GM21390 (cell line): ENCODE measurements around the gene CSF3.

Experiments used
- ATAC-seq: cut with Tn5 transposase; IDR thresholded peaks from one replicate; pipeline ENCODE4 v1.9.1; 2021; ENCODE audit not compliant: unreplicated experiment

The CSF3 gene

DNA sequence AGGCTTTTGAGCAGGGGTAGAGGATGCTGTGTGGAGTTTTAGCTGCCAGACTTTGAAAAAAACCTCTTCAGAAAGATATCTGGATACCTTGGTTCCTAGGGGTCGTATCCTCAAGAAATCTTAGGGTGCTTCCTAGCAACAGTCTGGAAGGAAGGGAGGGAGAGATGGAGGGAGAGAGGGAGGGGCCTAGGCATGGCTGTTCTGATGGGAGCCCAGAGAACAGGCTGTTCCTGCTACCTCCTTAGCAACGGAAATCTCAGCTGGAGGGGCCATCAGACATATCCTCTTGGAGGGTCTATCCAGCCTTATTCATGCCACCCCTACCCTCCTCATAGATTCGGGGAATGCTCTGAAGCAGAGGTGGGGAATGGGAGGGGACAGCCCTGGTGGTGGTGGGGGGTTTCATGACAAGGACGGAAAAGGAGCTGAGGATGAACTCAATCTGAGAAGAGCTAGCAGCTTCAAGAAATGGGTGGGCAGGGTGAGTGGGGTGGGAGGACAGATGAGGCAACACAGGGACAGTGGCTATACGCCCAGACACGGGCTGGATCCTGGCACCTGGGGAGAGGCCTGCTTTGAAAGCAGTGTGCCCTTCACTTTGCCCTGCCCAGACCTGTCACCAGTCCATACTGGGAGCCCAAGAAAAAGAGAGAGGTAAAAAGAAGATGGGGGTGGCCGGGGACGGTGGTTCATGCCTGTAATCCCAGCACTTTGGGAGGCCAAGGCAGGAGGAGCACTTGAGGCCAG is 44.7 kb downstream of the CSF3 start:
- ATAC-seq: no peak

GRCh38 chr17:40060887-40061608 is 45.8 kb downstream of the CSF3 start:
- ATAC-seq: no peak

- no peak for ATAC-seq
Measured at GRCh38 chr17:40061609-40062038, 46.4 kb downstream of the CSF3 start.

DNA sequence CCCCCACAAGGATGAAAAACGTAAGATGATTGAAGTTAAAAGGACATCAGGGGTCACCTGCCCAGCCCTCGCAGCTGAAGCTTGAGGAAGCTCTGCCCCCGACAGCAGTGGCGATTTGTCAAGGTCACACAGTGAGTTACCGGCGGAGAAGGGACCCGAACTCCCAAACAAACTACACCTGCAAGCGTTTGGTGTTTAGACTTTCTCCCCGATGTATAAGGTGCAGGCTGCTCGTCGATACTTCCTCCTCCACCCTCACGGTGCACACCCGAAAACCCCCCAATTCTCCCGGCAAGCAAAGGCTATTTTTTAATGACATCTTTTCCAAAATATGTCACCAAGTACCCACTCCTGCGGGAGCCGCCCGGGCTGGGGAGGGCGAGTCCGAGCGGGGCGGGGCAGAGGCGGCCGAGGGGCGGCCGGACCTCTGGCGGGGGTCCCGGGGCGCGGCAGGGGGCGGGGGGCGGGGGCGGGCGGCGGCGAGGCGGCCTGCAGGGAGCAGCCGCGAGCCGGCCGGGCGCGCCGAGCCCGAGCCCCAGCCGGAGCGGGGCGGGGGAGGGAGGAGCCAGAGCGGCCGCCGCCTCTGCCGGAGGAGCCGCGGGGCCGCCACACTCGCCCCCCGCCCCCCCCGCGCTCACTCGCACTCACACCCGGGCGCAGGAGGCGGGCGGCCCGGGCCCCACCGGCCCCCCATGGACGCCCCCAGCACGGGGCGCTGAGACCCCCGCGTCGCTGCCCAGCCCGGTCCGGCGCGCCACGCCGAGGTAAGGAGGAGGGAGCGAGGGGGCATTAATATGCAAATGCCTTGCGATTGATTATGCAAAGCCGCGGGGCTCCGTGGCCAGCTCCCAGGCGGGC is 47.3 kb downstream of the CSF3 start, which contains the start of gene THRA:
THRA (plus strand) TSS at position 637 of the 858 bp plus-strand sequence. CDS start 11,524 bp downstream, outside the sequence.
- ATAC-seq: peak; percentile 59

DNA sequence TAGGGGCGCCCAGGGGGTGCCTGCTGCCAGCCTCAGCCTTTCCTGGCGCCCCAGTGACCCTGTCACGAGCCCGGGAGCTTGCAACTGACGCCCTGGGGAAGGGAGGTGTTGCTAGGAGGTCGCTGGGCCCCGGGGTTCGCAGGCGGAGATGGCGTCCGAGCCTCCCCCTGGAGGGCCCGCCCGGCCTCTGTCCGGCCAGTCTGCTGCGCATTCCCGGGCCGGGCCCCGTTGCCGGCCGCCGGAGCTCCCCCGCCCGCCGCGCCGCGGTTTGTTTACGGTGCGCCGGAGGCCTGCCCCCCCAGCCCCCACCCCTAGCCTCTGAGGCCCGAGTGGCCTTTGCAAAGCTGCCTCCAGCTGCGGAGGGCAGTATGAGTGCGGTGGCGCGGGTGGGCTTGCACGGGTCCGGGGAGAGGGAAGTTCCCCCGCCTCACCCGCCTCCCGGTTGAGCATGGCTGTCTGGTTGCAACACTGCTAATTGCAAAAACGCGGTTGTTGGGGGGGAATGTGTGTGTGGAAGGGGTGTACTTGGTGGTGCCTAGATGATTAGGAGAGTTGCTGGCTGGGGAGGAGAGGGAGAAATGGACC is 48.0 kb downstream of the CSF3 start:
- peak; percentile 33 for ATAC-seq

GRCh38 chr17:40063901-40064531 is 48.8 kb downstream of the CSF3 start:
- no peak for ATAC-seq

DNA sequence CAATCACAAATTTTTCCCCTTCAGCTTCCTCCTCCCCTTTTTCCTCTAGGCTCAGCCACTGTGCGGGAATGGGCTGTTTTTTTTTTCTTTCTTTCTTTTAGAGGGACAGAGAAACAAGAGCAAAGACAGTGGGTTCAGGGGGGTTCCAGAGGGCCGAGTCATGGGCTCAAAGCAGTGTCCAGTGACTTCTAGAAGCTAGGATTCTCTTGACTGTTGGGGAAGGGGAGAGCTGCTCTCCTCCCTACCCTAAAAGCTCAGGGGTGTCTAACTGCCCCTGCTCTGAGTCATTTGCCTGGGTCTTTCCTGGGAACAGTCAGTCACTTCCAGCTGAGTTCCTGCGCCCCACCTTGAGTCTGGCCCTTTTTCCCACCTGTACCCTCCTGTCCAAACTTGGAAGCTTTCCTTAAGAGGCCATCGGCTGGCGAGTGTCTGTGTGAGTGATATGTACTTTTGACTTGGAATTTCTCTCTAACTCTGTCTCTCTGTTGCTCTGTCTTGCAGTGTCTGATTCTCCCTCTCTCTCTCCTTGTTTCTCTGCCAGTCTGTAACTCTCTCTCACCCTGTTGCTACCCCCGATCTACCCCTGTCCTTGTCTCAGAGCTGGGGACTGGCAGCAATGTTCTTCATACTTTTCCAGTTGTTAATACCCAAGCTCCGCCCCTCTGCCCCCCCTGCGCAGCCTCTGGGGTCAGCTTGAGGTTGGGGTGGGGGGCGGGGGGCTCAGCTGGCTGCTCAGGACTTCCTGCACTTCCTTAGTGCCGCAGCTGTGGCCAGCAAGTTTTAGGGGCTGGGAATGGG is 49.9 kb downstream of the CSF3 start:
- ATAC-seq: no peak

DNA sequence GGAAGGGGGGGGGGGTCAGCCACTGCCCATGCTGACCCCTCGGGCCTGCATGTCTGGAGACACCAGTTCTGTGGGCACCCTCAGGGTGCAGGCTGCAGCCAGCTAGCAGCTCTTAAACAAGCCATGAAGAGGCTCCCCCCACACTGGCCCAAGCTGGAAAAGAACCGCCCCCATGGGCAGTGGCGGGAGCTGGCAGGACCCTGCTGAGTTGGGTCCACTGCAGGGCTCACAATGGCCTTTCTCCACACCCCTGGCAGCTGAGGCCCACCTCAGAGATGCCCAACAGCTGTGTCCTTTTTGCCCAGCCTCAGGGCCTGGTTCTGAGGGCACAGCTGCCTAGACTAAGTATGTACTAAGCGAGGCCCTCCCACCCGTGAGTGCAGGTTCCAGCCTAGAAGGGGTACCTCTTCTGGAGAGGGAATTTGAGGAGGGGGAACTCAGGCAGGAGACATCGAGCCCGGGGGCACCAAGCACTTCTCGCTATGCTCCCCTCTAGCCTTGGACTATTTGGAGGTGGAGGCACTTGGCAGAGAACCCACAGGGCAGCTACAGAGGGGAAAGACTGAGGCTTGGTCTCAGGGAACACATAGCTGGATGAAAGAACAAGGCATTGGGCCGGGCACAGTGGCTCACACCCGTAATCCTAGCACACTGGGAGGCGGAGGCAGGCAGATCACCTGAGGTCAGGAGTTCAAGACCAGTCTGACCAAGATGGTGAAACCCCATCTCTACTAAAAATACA is 50.7 kb downstream of the CSF3 start:
- no peak for ATAC-seq
